ENCODE measurements around the gene RALGDS. TPM values are rescaled to one million over a fixed set of nuclear protein-coding genes. Genes with fewer than 3 reads are reported as not detected.
A peak's percentile ranks its signal among the peaks of the same experiment; 100 is the strongest.

The RALGDS gene
- total RNA-seq, 2 donors from 2014 or later = 27.8 to 64.6 TPM

- peaks cover 64% of the 10 kb centered on the region for H3K4me1 ChIP-seq
- H3K4me3 ChIP-seq = no peak overlapping the region
- no peaks in the 10 kb centered on the region for H3K9me3 ChIP-seq
- intact Hi-C loops (cut with DNase I) = loop anchor here (5.0 kb wide), 1 partner anchor 105 kb away; no protein-coding TSS in a partner anchor
- H3K27me3 ChIP-seq = no peaks in the 10 kb centered on the region
- ATAC-seq = no peak
- peak in 1 of 4 donors; percentile 23 for DNase-seq
- 55 to 62% methylated on average over 7 of the region's 7 CpGs for WGBS, 2 donors
- TF ChIP-seq CTCF (IDR thresholded peaks at IDR 0.05) (no peak), POLR2A (IDR thresholded peaks at IDR 0.05) (no peak)
- H3K27ac ChIP-seq = peak overlapping the region in 2 of 4 donors; percentile 87 to 95
- H3K36me3 ChIP-seq (replicated peaks in 1 of 2; ENCODE audit: insufficient read depth in 1 of 2, low read depth in 2 of 2) = no peaks in the 10 kb centered on the region
Measured at GRCh38 chr9:133146746-133147411, 25.8 kb upstream of the RALGDS start.

- TF ChIP-seq POLR2A (IDR thresholded peaks at IDR 0.05) (no peak), CTCF (IDR thresholded peaks at IDR 0.05) (no peak)
- Histone ChIP-seq H3K36me3 (replicated peaks in 1 of 2; ENCODE audit: insufficient read depth in 1 of 2, low read depth in 2 of 2) (no peaks in the 10 kb centered on the region), H3K4me3 (no peak overlapping the region), H3K27me3 (no peaks in the 10 kb centered on the region), H3K4me1 (peaks cover 78% of the 10 kb centered on the region), H3K27ac (peak overlapping the region in 2 of 4 donors; percentile 43 to 55), H3K9me3 (no peaks in the 10 kb centered on the region)
- ATAC-seq (no peak), DNase-seq (no peak)
- 68 to 82% methylated on average over 18 to 19 of the region's 19 CpGs for WGBS, 2 donors
- intact Hi-C loops (cut with DNase I) = loop anchor here (5.0 kb wide), 2 partner anchors 43 to 103 kb away; no protein-coding TSS in a partner anchor
Measured at GRCh38 chr9:133144904-133145851, 24.1 kb upstream of the RALGDS start.

GRCh38 chr9:133144142-133144903 is 23.3 kb upstream of the RALGDS start:
- intact Hi-C loops (cut with DNase I) = loop anchor here (5.0 kb wide), 1 partner anchor 42 kb away; no protein-coding TSS in a partner anchor
- Histone ChIP-seq H3K36me3 (replicated peaks in 1 of 2; ENCODE audit: insufficient read depth in 1 of 2, low read depth in 2 of 2) (no peaks in the 10 kb centered on the region), H3K9me3 (no peaks in the 10 kb centered on the region), H3K4me1 (peaks cover 71% of the 10 kb centered on the region), H3K27ac (peak overlapping the region in 3 of 4 donors; percentile 39 to 55 (median 43)), H3K4me3 (no peak overlapping the region), H3K27me3 (no peaks in the 10 kb centered on the region)
- TF ChIP-seq POLR2A (IDR thresholded peaks at IDR 0.05) (peak in 1 of 3 donors; percentile 16), CTCF (IDR thresholded peaks at IDR 0.05) (peak; percentile 94 to 99 (median 96))
- 7 to 9% methylated on average over 36 to 51 of the region's 52 CpGs for WGBS, 2 donors
- peak; percentile 9 for ATAC-seq
- DNase-seq = peak; percentile 72 to 86 (median 85)

GRCh38 chr9:133143639-133144141 is 22.6 kb upstream of the RALGDS start:
- 88 to 91% methylated on average over 10 to 13 of the region's 13 CpGs for WGBS, 2 donors
- intact Hi-C loops (cut with DNase I) = loop anchor here (5.0 kb wide), 1 partner anchor 41 kb away; no protein-coding TSS in a partner anchor
- DNase-seq (no peak), ATAC-seq (no peak)
- H3K27me3 ChIP-seq = no peaks in the 10 kb centered on the region
- TF ChIP-seq POLR2A (IDR thresholded peaks at IDR 0.05) (no peak), CTCF (IDR thresholded peaks at IDR 0.05) (no peak)
- H3K27ac ChIP-seq = peak overlapping the region in 3 of 4 donors; percentile 39 to 55 (median 43)
- no peaks in the 10 kb centered on the region for H3K9me3 ChIP-seq
- H3K4me1 ChIP-seq = peaks cover 73% of the 10 kb centered on the region
- no peaks in the 10 kb centered on the region for H3K36me3 ChIP-seq (replicated peaks in 1 of 2; ENCODE audit: insufficient read depth in 1 of 2, low read depth in 2 of 2)
- H3K4me3 ChIP-seq = no peak overlapping the region
